A549 treated with Hydrocortisone at 1 μM for 4 hours (cell line): ENCODE measurements around the gene LINGO3. TPM values are rescaled to one million over a fixed set of nuclear protein-coding genes. Genes with fewer than 3 reads are reported as not detected.

Experiments used
- total RNA-seq: library from RNA; stranded (reverse); fragments of 200-300 nt; extraction: Qiagen RNA extraction; gene quantifications from 5 replicates; pipeline ENCODE4 v1.2.3, GENCODE V29; 2022

Gene LINGO3, protein sequence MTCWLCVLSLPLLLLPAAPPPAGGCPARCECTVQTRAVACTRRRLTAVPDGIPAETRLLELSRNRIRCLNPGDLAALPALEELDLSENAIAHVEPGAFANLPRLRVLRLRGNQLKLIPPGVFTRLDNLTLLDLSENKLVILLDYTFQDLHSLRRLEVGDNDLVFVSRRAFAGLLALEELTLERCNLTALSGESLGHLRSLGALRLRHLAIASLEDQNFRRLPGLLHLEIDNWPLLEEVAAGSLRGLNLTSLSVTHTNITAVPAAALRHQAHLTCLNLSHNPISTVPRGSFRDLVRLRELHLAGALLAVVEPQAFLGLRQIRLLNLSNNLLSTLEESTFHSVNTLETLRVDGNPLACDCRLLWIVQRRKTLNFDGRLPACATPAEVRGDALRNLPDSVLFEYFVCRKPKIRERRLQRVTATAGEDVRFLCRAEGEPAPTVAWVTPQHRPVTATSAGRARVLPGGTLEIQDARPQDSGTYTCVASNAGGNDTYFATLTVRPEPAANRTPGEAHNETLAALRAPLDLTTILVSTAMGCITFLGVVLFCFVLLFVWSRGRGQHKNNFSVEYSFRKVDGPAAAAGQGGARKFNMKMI
- 0.05 to 0.07 TPM in 2 of 5 replicates, not detected in the others for total RNA-seq

DNA sequence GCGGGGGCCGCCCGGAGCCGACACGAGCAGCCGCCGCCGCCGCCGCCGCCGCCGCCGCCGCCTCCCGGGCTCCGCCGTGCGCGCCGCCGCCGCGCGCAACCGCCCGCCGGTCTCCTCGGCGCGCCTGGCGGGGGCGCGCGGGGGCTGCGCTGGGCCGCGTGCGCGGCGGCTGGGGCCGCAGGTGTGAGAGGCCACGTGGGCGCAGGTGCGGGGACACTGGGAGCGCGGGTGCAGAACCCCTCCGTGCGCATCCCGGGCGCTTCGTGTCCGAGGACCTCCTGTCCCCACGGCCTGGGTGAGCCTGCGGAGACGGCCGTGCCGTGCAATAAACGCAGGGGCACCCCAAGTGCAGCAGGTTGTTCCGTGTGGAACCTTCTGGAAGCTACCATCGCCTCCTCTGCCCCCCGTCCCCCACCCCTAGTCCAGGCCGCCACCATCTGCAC is at the start of gene LINGO3:
TSS of gene LINGO3 (minus strand) at position 41 of the 443 bp plus-strand sequence. CDS start 16,378 bp downstream, outside the sequence.

DNA sequence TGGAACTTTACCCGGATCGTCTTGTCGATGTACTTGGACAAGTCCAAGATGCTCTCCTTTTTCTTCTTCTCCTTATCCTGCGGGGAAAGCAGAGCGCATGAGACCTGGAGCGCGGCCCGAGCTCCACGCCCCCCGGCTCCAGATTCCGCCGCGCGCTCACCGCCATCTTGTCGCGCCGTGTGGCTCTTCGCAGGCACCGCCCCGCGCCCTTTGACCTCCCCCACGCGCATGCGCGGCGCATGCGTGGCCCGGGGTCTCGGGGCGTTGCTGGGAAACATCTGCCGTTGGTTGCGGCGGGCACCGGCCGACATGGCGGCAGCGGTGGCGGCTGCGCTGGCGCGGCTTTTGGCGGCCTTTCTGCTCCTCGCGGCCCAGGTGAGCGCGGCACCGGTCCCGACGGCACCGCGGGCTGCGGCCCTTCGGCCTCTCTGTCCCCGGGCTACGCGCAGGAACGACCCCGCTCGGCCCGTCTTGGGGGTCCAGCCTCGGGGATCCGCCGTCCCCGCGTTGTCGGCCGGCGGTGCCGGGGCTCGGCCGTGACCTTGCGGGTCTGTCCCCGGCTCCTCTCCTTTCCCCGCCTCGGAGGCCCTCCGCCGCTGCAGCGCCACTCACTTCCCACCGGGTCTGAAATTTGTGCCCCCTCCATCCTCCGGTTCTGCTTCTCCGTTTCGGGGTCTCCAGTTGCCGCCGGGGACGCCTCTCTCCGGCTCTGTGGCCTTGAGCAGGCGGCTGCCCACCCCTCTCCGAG is 20.6 kb upstream of the LINGO3 start, which contains the start of the genes LSM7 and SPPL2B:
TSS of gene LSM7 (minus strand) at position 186 of the 748 bp plus-strand sequence. CDS start at position 166, 20 bp downstream.
TSS of gene SPPL2B (plus strand) at position 284 of the 748 bp plus-strand sequence. CDS start at position 310, 26 bp downstream.

DNA sequence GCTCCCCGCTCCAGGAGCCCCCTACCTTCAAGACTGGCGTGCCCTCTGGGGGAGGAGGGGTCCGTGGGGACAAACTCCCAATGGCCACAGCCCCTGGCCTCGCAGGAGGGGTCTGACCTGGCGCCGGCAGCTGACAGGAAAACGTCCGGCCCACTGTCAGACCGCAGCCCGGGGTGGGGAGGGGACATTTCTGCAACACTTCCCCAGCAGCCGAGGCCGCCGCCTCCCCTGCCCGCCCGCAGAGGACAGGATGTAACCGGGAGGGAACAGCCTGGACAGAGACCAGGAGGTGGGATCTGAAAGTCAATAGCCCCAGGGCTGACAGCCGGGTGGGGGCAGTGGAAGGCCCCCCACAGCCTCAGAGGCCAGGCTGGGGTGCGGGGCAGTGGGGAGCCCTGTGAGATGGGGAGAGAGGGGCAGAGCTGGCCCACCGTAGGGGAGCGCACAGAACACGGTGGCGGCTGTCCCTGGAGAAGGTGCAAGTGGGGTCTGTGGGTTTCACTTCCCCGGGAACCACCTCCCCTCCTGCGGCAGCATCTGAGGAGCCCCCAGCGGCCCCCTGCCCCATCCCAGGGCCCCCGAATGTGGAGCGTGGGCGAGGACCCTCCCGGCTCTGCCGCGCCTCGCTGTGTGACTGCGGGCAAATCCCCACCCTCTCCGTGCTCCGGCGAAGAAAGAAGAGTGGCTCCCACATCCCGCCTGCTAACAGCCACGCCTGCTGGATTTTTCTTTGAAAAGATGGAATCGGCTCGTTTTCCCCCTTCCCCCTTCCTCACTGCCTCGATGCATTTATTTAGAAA is 25.7 kb downstream of the LINGO3 start, which contains the start of gene PEAK3:
TSS of gene PEAK3 (minus strand) at position 114 of the 800 bp plus-strand sequence. CDS start 1,244 bp downstream, outside the sequence.

Other genes starting within 250 kb of the LINGO3 start
- gene MOB3A, start 211.8 kb downstream of the LINGO3 start, total RNA-seq, result 13.6 to 17.6 TPM (median 13.7 TPM) in 5 replicates
- gene IZUMO4, start 211.2 kb downstream of the LINGO3 start, total RNA-seq, result 0.36 to 0.90 TPM (median 0.56 TPM) in 5 replicates
- 70.5 to 85.8 TPM (median 77.8 TPM) in 5 replicates for gene AP3D1, start 156.6 kb downstream of the LINGO3 start, total RNA-seq
- gene DOT1L, start 144.2 kb downstream of the LINGO3 start, total RNA-seq, result 11.3 to 16.1 TPM (median 14.8 TPM) in 5 replicates
- 42.8 to 59.8 TPM (median 56.8 TPM) in 5 replicates for gene PLEKHJ1, start 71.8 kb downstream of the LINGO3 start, total RNA-seq
- 64.6 to 72.8 TPM (median 68.5 TPM) in 5 replicates for gene SF3A2, start 71.3 kb downstream of the LINGO3 start, total RNA-seq
- 8.0 to 17.1 TPM (median 14.7 TPM) in 5 replicates for gene AMH, start 58.8 kb downstream of the LINGO3 start, total RNA-seq
- gene JSRP1, start 51.7 kb downstream of the LINGO3 start, total RNA-seq, result 0.18 to 0.90 TPM (median 0.75 TPM) in 5 replicates
- gene PEAK3, start 26.0 kb downstream of the LINGO3 start, total RNA-seq, result 0.09 to 0.18 TPM (median 0.14 TPM) in 5 replicates
- gene LSM7, start 20.4 kb upstream of the LINGO3 start, total RNA-seq, result 123 to 163 TPM (median 155 TPM) in 5 replicates
- gene SPPL2B, start 20.5 kb upstream of the LINGO3 start, total RNA-seq, result 16.0 to 21.2 TPM (median 18.6 TPM) in 5 replicates
- gene TMPRSS9, start 52.1 kb upstream of the LINGO3 start, total RNA-seq, result 0.03 to 0.10 TPM (median 0.07 TPM) in 4 of 5 replicates, not detected in the other
- gene TIMM13, start 119.4 kb upstream of the LINGO3 start, total RNA-seq, result 49.2 to 136 TPM (median 119 TPM) in 5 replicates
- 73.2 to 82.6 TPM (median 76.0 TPM) in 5 replicates for gene LMNB2, start 148.8 kb upstream of the LINGO3 start, total RNA-seq
- 102 to 127 TPM (median 110 TPM) in 5 replicates for gene GADD45B, start 168.0 kb upstream of the LINGO3 start, total RNA-seq